GM19463 (cell line): Measurements from ENCODE around the gene CFAP20.

Source experiments
- ATAC-seq: cut with Tn5 transposase; IDR thresholded peaks from one replicate; pipeline ENCODE4 v1.9.1; 2021; ENCODE audit warnings: mild to moderate bottlenecking, moderate library complexity; ENCODE audit not compliant: unreplicated experiment

Gene CFAP20

GRCh38 chr16:58125041-58125440 lies 4.1 kb downstream of the CFAP20 start:
- no peak for ATAC-seq

- no peak for ATAC-seq
Measured at GRCh38 chr16:58124601-58124915, 4.6 kb downstream of the CFAP20 start.

- no peak for ATAC-seq
Measured at GRCh38 chr16:58123896-58124600, 5.1 kb downstream of the CFAP20 start.

- no peak for ATAC-seq
Measured at GRCh38 chr16:58121132-58121531, 8.0 kb downstream of the CFAP20 start.

- ATAC-seq = no peak
Measured at GRCh38 chr16:58120234-58120633, 8.9 kb downstream of the CFAP20 start.

GRCh38 chr16:58119509-58119845 lies 9.7 kb downstream of the CFAP20 start:
- ATAC-seq = no peak

- no peak for ATAC-seq
Measured at GRCh38 chr16:58118801-58119508, 10.2 kb downstream of the CFAP20 start.

- ATAC-seq = no peak
Measured at GRCh38 chr16:58116529-58116928, 12.7 kb downstream of the CFAP20 start.

GRCh38 chr16:58116081-58116480 lies 13.1 kb downstream of the CFAP20 start:
- ATAC-seq = no peak

- no peak for ATAC-seq
Measured at GRCh38 chr16:58114827-58115825, 14.1 kb downstream of the CFAP20 start.

- no peak for ATAC-seq
Measured at GRCh38 chr16:58111302-58111627, 17.9 kb downstream of the CFAP20 start.

- no peak for ATAC-seq
Measured at GRCh38 chr16:58110571-58111301, 18.4 kb downstream of the CFAP20 start.

- ATAC-seq = no peak
Measured at GRCh38 chr16:58109881-58110280, 19.3 kb downstream of the CFAP20 start.

GRCh38 chr16:58109330-58109729 lies 19.9 kb downstream of the CFAP20 start:
- peak; percentile 73 for ATAC-seq

- no peak for ATAC-seq
Measured at GRCh38 chr16:58107709-58108108, 21.5 kb downstream of the CFAP20 start.

- no peak for ATAC-seq
Measured at GRCh38 chr16:58107228-58107627, 22.0 kb downstream of the CFAP20 start.

- ATAC-seq = no peak
Measured at GRCh38 chr16:58105631-58106030, 23.6 kb downstream of the CFAP20 start.

- peak; percentile 76 for ATAC-seq
Measured at GRCh38 chr16:58102665-58103392, 26.4 kb downstream of the CFAP20 start.

- no peak for ATAC-seq
Measured at GRCh38 chr16:58099956-58100300, 29.3 kb downstream of the CFAP20 start.
